Aorta (tissue), 5 donors: ENCODE data around the gene KRTAP10-10. TPM values are rescaled to one million over a fixed set of nuclear protein-coding genes. Genes with fewer than 3 reads are reported as not detected.
"Not testable (repeated sequence)": the region's sequence is repeated elsewhere in the genome, so short reads cannot be mapped to it uniquely, and the experiment has no call there.

Experiments used
- ATAC-seq: fragments of 200-7000 bp; cut with Tn5 transposase; one replicate; pipeline ENCODE4 v1.9.1; 2022; ENCODE audit warnings: moderate library complexity; ENCODE audit not compliant: low FRiP score
- DNase-seq, 2 donors: peaks; one replicate each; pipeline ENCODE4 v3.0.0-alpha.2; 2020
- H3K27ac ChIP-seq, 2 donors: one replicate each; pipeline ENCODE4 v1.5.1; 2013; ENCODE audit warnings: low read length in 2 of 2, mild to moderate bottlenecking in 2 of 2, moderate library complexity in 2 of 2, control low read depth in 1 of 2, inconsistent platforms in 1 of 2, low read depth in 1 of 2
- H3K27me3 ChIP-seq, 2 donors: one replicate each; pipeline ENCODE4 v1.6.1; 2013; ENCODE audit warnings: control low read depth in 1 of 2, low read length in 1 of 2, mild to moderate bottlenecking in 1 of 2, moderate library complexity in 1 of 2; ENCODE audit not compliant: insufficient read depth in 2 of 2, control insufficient read depth in 1 of 2
- H3K36me3 ChIP-seq, 2 donors: one replicate each; pipeline ENCODE4 v1.6.1; 2013; ENCODE audit warnings: control low read depth in 1 of 2, low read length in 1 of 2, mild to moderate bottlenecking in 1 of 2; ENCODE audit not compliant: insufficient read depth in 2 of 2, control insufficient read depth in 1 of 2
- H3K4me1 ChIP-seq, 2 donors: one replicate each; pipeline ENCODE4 v1.6.1; 2013; ENCODE audit warnings: low read length in 2 of 2, control low read depth in 1 of 2, mild to moderate bottlenecking in 1 of 2, moderate library complexity in 1 of 2; ENCODE audit not compliant: insufficient read depth in 2 of 2, control insufficient read depth in 1 of 2
- H3K4me3 ChIP-seq, 2 donors: one replicate each; pipeline ENCODE4 v1.5.1; 2013; ENCODE audit warnings: low read length in 2 of 2, control low read depth in 1 of 2, mild to moderate bottlenecking in 1 of 2
- H3K9me3 ChIP-seq: one replicate; pipeline ENCODE4 v1.6.1; 2013; ENCODE audit warnings: mild to moderate bottlenecking, low read length; ENCODE audit not compliant: control insufficient read depth
- WGBS, 2 donors: extraction: QIAGEN DNeasy Blood & Tissue Kit; methylation state at CpG; one replicate each; pipeline ENCODE4 v1.1.7; 2013; 5-methylcytosine and 5-hydroxymethylcytosine counted together
- intact Hi-C, 2 donors: fragments of 100-400 bp; cut with DNase I; formaldehyde crosslinking; loops; one replicate each; pipeline versions ENCODE4 v1.14.2 to v1.15.0; 2022
- polyA plus RNA-seq, 2 donors: library from polyadenylated mRNA; stranded (reverse); fragments of 200-250 nt; gene quantifications; one replicate each; pipeline ENCODE4 v1.2.3, GENCODE V29; 2013
- total RNA-seq, 2 donors: library from RNA; stranded (reverse); fragmentation: NEBNext Ultra II Directional; extraction: Animal tissue kit (Norgen Biotek cat#: 25700); gene quantifications; one replicate each; pipeline ENCODE4 v1.2.1, GENCODE V29; 2021
- donor health status: healthy with polysubstance abuse.
- donor health status: Bipolar disorder and iron deficiency.
- donor health status: DM: no; HTN: no; CAD: no.
- donor health status: DM: no; HTN: no; CAD: no.
- donor health status: DM: yes; HTN: yes; CAD: no.

Gene KRTAP10-10
- total and polyA plus RNA-seq, 4 donors: not detected

- WGBS, 2 donors: 92 to 95% methylated on average over 5 of the region's 5 CpGs
- Histone ChIP-seq H3K27ac (no peak overlapping the region), H3K36me3 (no peaks in the 10 kb centered on the region), H3K4me3 (no peak overlapping the region), H3K4me1 (no peaks in the 10 kb centered on the region), H3K27me3 (peaks cover 0 to 2% of the 10 kb centered on the region in 2 donors), H3K9me3 (peaks cover 13% of the 10 kb centered on the region)
- no peak for ATAC-seq
- intact Hi-C loops: no loop called here
- no peak for DNase-seq
Observed at GRCh38 chr21:44640761-44641160, 3.6 kb downstream of the KRTAP10-10 start.

DNA sequence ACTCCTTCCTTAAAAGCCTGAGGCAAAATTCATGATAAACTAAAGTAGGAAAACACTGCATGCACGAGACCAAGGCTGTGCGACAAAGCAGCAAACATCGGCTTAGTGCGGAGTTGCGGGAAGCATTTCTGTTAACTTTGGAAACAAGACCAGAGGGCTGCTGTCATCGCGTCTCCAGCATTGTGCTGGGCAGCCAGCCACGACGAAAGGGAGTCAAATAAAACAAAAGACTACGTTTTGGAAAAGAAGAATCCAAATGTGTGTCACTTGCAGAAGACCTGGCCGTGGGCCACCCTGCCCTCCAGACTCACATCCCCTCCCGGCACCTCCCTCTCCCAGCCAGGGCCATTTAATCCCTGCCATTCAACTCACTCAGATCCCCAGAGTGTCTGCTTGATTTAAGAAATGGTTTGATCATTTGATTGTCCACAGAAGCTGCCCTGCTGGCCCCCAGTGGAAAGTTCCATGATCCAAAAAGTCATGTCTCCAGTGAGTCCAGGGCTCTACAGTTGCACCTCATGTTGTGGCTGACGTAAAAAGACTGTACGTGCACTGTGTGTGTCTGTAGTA, 6.7 kb downstream of the KRTAP10-10 start:
- Histone ChIP-seq H3K9me3 (peaks cover 13% of the 10 kb centered on the region), H3K36me3 (no peaks in the 10 kb centered on the region), H3K27me3 (peaks cover 0 to 2% of the 10 kb centered on the region in 2 donors), H3K27ac (no peak overlapping the region), H3K4me3 (no peak overlapping the region), H3K4me1 (no peaks in the 10 kb centered on the region)
- no peak for ATAC-seq
- WGBS, 2 donors: 9 to 14% methylated on average over 14 of the region's 14 CpGs
- DNase-seq: no peak
- intact Hi-C loops: no loop called here

GRCh38 chr21:44644878-44645277, 7.7 kb downstream of the KRTAP10-10 start:
- DNase-seq: no peak
- no peaks in the 10 kb centered on the region for H3K4me1 ChIP-seq
- no peak overlapping the region for H3K27ac ChIP-seq
- intact Hi-C loops: no loop called here
- H3K9me3 ChIP-seq: peaks cover 11% of the 10 kb centered on the region
- H3K4me3 ChIP-seq: no peak overlapping the region
- peaks cover 0 to 2% of the 10 kb centered on the region in 2 donors for H3K27me3 ChIP-seq
- 48% methylated on average over 2 of the region's 2 CpGs for WGBS, 2 donors
- H3K36me3 ChIP-seq: no peaks in the 10 kb centered on the region
- ATAC-seq: no peak

DNA sequence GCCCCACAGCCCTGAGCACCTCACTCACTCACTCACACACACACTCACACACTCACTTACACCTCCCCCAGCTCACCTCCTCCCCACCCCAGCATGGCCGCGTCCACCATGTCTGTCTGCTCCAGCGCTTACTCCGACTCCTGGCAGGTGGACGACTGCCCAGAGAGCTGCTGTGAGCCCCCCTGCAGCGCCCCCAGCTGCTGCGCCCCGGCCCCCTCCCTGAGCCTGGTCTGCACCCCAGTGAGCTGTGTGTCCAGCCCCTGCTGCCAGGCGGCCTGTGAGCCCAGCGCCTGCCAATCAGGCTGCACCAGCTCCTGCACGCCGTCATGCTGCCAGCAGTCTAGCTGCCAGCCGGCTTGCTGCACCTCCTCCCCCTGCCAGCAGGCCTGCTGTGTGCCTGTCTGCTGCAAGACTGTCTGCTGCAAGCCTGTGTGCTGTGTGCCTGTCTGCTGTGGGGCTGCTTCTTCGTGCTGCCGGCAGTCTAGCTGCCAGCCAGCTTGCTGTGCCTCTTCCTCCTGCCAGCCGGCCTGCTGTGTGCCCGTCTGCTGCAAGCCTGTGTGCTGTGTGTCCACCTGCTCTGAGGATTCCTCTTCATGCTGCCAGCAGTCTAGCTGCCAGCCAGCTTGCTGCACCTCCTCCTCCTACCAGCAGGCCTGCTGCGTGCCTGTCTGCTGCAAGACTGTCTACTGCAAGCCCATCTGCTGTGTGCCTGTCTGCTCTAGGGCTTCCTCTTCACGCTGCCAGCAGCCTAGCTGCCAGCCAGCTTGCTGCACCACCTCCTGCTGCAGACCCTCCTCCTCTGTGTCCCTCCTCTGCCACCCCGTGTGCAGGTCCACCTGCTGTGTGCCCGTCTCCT, 9.4 kb downstream of the KRTAP10-10 start, which contains the start of gene KRTAP10-11:
Gene KRTAP10-11 (plus strand): TSS at position 49 of the 856 bp plus-strand sequence. CDS start 45 bp downstream, at position 94.
- H3K4me3 ChIP-seq, ATAC-seq, H3K27me3 ChIP-seq, H3K4me1 ChIP-seq, H3K9me3 ChIP-seq, H3K27ac ChIP-seq, intact Hi-C loops, H3K36me3 ChIP-seq: not testable (repeated sequence)
- DNase-seq: peak in 1 of 2 donors; percentile 62
- WGBS, 2 donors: 77 to 80% methylated on average over 21 of the region's 21 CpGs

DNA sequence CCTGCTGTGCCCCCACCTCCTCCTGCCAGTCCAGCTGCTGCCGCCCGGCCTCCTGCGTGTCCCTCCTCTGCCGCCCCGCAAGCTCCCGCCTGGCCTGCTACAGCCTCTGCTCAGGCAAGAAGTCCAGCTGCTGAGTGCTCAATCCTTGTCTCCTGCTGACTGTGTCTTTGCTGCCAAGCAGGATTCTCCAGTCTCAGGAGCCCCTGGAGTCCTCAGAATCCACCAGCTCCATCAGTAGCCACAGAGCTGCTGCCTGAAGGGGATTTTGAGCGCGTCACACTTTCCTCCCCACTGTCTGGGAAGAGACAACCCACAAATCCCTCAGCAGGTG, 10.0 kb downstream of the KRTAP10-10 start:
- DNase-seq: peak in 1 of 2 donors; percentile 42
- Histone ChIP-seq H3K27ac (no peak overlapping the region), H3K9me3 (peaks cover 2% of the 10 kb centered on the region), H3K36me3 (no peaks in the 10 kb centered on the region), H3K27me3 (peaks cover 0 to 2% of the 10 kb centered on the region in 2 donors), H3K4me1 (no peaks in the 10 kb centered on the region), H3K4me3 (no peak overlapping the region)
- no peak for ATAC-seq
- intact Hi-C loops: no loop called here
- WGBS, 2 donors: 76% methylated on average over 8 of the region's 8 CpGs

GRCh38 chr21:44648557-44649311, 11.6 kb downstream of the KRTAP10-10 start:
- WGBS, 2 donors: 88 to 94% methylated on average over 29 to 33 of the region's 33 CpGs

DNA sequence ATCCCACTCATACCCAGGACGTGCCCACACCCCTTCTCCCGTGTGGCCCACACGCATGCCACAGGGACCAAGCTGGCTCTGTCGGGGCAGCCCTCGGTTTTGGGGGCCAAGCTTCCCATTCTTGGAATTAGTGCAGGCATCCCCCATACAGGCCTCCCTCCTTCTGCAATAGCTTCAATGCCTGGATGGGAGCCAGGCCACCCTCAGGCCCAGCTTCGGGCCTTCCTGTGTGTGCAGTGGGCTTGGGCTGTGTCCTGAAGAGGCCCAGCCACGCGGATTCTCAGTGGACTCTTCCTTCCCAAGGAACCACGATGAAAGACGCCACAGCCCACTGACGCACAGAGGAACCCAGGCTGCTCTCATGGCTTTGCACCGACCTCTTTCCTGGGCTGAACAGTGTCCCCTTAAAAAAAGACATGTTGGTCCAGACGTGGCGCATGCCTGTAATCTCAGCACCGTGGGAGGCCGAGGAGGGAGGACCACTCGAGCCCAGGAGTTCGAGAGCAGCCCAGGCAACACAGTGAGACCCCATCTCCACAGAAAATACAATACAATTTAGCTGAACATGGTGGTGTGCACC, 12.5 kb downstream of the KRTAP10-10 start:
- DNase-seq: peak in 1 of 2 donors; percentile 41
- 87 to 91% methylated on average over 18 of the region's 18 CpGs for WGBS, 2 donors

More at GRCh38 chr21:44648557-44649311, 11.6 kb downstream of the KRTAP10-10 start:
- H3K36me3 ChIP-seq: no peaks in the 10 kb centered on the region
- intact Hi-C loops: no loop called here
- H3K4me3 ChIP-seq: no peak overlapping the region
- ATAC-seq (no peak), DNase-seq (peak in 1 of 2 donors; percentile 68)
- no peak overlapping the region for H3K27ac ChIP-seq
- peaks cover 2% of the 10 kb centered on the region for H3K9me3 ChIP-seq
- peaks cover 0 to 2% of the 10 kb centered on the region in 2 donors for H3K27me3 ChIP-seq
- H3K4me1 ChIP-seq: no peaks in the 10 kb centered on the region

GRCh38 chr21:44650265-44650972, 13.3 kb downstream of the KRTAP10-10 start:
- Histone ChIP-seq H3K27ac (no peak overlapping the region), H3K36me3 (no peaks in the 10 kb centered on the region), H3K27me3 (no peaks in the 10 kb centered on the region), H3K4me3 (no peak overlapping the region), H3K4me1 (no peaks in the 10 kb centered on the region), H3K9me3 (no peaks in the 10 kb centered on the region)
- no peak for ATAC-seq
- WGBS, 2 donors: 91 to 92% methylated on average over 20 of the region's 20 CpGs
- intact Hi-C loops: no loop called here
- DNase-seq: peak in 1 of 2 donors; percentile 47

More for the DNA sequence above, 12.5 kb downstream of the KRTAP10-10 start:
- no peaks in the 10 kb centered on the region for H3K36me3 ChIP-seq
- H3K27me3 ChIP-seq: no peaks in the 10 kb centered on the region
- no peak overlapping the region for H3K27ac ChIP-seq
- no peaks in the 10 kb centered on the region for H3K9me3 ChIP-seq
- ATAC-seq: no peak
- H3K4me3 ChIP-seq: no peak overlapping the region
- H3K4me1 ChIP-seq: no peaks in the 10 kb centered on the region
- intact Hi-C loops: no loop called here
